ENCODE measurements around the gene TDP1.

DNA sequence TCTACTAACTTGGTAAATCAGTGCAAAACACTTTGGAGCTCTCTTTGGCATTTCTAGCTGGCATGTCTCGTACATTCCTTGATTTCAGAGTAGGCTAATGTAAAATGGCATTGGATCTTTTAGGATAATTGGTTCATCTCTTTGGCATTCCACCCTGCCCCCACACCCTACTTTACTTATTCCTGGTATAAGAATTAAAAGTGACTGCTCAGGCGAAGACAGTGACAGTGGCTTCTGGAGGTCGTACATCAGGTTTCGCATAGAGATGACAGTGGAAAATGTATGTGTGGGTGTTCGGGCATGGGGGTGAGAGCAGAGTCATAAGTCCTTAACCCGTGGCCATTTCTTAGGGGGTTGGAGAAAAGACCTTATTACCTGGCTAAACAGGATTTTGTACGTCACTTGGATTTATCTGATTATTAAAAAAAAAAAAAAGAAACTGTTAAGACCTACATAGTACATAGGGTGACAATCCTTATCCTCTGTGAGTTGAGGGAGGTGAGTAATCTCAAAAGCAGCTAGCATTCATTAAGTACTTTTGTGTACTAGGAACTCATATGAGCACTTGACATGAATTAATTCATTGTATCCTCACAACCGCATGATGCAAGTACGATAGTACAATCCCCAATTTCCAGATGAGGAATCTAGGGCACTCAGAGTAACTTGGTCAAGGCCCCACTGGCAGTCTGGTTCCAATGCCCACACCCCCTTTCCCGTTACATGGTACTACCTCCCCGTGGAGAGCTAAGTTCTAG lies 83.7 kb downstream of the TDP1 start:
- TF ChIP-seq, protein P1, sequence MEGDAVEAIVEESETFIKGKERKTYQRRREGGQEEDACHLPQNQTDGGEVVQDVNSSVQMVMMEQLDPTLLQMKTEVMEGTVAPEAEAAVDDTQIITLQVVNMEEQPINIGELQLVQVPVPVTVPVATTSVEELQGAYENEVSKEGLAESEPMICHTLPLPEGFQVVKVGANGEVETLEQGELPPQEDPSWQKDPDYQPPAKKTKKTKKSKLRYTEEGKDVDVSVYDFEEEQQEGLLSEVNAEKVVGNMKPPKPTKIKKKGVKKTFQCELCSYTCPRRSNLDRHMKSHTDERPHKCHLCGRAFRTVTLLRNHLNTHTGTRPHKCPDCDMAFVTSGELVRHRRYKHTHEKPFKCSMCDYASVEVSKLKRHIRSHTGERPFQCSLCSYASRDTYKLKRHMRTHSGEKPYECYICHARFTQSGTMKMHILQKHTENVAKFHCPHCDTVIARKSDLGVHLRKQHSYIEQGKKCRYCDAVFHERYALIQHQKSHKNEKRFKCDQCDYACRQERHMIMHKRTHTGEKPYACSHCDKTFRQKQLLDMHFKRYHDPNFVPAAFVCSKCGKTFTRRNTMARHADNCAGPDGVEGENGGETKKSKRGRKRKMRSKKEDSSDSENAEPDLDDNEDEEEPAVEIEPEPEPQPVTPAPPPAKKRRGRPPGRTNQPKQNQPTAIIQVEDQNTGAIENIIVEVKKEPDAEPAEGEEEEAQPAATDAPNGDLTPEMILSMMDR (IDR thresholded peaks at IDR 0.05): no peak
- no peak for TF ChIP-seq TCF7L2 (IDR thresholded peaks at IDR 0.05; ENCODE audit: low read depth, low read length)
- TF ChIP-seq, protein P2, sequence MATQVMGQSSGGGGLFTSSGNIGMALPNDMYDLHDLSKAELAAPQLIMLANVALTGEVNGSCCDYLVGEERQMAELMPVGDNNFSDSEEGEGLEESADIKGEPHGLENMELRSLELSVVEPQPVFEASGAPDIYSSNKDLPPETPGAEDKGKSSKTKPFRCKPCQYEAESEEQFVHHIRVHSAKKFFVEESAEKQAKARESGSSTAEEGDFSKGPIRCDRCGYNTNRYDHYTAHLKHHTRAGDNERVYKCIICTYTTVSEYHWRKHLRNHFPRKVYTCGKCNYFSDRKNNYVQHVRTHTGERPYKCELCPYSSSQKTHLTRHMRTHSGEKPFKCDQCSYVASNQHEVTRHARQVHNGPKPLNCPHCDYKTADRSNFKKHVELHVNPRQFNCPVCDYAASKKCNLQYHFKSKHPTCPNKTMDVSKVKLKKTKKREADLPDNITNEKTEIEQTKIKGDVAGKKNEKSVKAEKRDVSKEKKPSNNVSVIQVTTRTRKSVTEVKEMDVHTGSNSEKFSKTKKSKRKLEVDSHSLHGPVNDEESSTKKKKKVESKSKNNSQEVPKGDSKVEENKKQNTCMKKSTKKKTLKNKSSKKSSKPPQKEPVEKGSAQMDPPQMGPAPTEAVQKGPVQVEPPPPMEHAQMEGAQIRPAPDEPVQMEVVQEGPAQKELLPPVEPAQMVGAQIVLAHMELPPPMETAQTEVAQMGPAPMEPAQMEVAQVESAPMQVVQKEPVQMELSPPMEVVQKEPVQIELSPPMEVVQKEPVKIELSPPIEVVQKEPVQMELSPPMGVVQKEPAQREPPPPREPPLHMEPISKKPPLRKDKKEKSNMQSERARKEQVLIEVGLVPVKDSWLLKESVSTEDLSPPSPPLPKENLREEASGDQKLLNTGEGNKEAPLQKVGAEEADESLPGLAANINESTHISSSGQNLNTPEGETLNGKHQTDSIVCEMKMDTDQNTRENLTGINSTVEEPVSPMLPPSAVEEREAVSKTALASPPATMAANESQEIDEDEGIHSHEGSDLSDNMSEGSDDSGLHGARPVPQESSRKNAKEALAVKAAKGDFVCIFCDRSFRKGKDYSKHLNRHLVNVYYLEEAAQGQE (IDR thresholded peaks at IDR 0.05; ENCODE audit: insufficient read depth in 1 of 2, low read depth in 2 of 2, low read length in 1 of 2): no peak
